SKM-1 treated with dmso at 0.1 percent for 144 hours (cell line): ENCODE measurements around the gene MSX2.
A peak's percentile ranks its signal among the peaks of the same experiment; 100 is the strongest.

Source experiments
- DNase-seq: peaks from one replicate; lab custom pipeline; 2025; ENCODE audit not compliant: unreplicated experiment; lab: John Stamatoyannopoulos, UW

MSX2 gene

DNA sequence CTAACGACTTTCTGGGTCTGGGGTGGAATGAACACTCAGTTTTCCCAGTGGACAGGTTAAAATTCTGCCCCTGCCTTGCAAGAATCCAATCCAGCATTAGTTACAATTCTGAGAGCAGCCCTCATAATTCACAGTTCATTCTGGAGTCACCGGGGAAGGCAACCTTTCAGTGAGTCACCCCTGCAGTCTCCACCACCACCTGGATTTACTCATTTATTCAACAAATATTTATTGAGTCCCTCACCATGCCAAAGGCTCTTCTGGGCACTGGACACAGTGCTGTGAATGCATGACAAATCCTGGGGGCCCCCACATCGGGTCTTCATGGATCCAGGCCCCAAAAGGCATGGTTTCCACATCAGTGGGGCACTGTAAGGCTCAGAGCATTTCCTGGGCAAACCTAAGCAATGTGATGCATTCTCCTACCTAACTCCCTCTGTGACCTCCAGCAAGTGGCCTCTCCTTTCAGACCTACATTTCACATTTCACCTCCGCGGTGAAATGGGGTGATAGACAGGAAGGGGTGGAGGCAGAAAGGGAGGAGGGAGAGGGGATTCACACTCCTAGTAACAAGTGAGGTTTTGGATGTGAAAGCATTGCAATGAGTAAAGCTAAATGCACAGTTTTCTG is 6.4 kb upstream of the MSX2 start:
- DNase-seq, result no peak

DNA sequence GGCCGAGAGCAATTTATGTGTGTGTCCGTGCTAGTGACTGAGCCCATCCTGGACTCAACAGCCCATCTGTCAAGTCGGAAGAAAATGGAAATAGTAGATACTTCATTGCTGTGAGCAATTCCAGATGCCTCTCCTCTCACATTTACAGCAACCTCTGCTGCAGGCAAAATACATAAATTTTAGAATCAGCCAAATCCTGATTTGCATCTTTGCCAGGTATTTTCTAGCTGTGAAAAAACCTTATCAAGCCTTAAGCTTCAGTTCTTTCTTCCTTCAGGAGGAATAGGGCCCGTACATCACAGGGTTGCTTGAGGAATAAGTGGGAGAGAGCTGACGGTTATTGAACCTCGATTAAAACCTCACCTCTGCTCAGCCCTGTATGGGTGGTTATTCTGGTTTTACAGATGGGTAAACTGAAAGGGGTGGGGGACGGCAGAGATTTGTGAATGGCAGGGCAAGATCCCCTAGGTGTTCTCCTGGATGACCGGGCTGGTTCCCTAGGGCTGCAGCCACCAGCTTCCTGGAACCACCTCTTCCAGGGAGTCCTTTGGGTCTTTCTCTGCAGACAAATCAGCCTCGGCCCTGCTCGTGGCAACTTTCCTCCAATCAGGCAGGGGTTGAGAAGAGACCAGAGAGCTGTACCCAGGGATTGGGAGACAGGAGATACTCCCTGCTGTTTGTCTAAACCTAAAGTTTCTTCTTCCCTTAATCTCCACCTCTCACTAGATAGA is 5.3 kb upstream of the MSX2 start:
- DNase-seq, result no peak

DNA sequence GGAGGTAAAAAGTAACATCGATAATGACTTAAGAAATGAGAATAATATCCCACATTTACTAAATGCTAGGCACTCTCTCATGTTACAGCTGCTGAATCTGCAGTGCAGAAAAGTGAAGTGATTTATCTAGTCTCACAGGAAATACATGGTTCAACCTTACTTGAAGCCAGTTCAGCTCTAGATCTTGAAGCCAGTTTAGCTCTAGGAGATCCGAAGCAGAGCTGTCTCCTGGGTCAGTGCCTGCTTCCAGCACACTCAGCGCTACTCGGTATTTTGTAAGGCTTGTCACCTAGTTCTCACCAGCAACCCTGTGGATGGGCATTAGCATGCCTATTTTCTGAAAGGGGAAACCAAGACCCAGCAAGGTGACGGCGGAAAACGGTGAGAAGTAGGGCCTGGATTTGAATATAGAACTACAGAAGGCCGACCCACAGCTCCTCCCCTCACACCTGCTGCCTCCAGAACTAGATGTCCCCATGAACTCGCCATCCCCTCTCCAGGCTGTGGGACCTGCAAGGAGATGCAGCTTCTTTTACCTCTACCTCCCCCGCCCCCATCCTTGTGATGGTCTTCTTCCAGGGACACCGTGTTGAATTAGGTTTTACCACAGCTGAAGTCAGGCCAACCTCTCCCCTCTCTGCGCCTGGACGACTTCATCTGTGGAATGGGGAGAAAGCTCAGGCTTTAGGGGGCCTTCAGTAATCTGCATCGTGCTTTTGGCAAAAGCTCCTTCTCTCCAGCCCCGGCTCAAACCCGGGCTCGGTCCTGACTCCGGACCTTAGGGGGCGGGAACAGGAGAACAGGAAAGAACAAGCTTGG is 4.4 kb upstream of the MSX2 start:
- no peak for DNase-seq

DNA sequence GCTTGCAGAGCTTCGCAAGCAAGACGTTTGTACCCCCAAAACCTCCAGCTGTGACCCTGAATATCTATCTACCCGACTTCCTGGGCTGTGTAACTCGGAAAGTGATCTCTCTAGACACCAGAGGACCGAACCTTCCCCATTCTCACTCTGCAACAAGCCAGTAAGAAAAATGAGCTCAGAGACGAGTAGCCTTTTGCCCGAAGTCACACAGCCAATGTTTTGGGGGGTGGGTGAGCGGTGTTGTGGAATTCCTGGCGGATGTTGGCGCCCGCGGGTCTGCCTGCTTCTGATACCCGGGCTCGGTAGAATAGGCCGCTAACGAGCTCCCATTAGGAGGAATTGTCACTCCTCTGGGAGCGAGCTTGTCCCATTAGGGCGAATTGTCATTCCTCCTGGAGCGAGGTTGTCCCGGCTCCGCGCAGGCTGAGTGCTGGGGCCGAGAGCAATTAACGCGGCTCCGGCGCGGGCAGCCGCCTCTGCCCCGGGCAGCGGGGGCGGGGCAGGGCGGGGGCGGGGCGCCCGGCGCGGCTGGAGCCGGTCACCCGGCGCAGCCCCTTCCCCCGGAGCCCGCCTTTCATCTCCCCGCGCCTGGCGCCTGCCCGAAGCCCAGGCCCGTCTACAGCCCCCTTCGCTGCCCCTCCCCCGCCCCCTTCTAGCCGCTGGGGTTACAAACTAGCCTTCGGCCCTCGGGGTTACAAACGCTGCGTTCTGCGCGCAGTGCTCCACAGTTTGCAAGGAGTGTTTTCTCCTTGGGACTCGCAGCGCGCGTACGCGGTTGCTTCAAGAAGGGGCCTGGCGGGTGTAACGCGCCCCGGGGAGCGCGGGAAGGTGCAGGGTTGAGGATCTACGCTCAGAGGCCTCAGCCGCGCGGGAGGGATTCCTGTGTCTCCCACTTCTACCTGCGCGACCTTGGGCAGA is 3.5 kb upstream of the MSX2 start:
- DNase-seq, result no peak

DNA sequence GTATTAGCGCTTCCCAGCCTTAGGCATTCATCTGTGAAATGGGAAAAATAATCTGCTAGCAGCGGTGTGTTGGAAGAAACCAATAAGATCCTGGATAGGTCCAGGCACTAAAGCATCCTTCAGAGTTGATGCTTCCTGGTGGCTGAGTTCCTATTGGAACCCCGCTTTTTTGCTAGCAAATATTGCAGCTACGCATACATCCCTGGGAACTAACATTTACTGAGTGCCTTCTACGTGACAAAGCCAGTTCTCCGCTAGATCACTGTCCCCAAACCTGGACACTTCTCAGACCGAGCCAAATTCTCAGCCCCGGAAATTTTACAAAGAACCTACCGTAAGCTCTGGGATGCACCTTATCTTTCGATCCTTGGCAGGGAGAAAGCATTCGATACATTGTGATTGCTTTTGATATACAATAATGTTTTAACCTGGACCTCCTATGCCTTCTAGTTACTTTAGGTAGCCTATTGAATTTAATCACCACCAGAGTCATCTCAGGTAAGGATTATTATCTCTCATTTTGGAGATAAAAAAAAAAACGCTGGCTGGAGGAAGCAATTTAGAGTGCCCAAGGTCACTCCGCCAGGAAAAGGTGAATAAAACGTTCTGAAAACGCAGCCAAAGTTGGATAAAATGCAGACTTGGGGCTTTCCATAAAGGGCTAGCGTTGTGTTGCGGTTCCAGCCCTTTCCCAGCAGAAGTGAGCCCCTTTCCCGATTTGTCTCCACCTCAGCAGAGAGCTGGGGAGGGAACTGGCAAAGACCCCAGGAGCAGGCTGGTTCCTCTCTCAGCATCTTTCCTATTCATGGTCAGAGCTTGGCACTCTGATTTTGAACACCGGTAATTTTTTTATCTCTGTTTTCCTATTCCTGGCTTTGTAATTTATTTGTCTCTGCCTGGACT is 2.6 kb upstream of the MSX2 start:
- DNase-seq, result no peak

DNA sequence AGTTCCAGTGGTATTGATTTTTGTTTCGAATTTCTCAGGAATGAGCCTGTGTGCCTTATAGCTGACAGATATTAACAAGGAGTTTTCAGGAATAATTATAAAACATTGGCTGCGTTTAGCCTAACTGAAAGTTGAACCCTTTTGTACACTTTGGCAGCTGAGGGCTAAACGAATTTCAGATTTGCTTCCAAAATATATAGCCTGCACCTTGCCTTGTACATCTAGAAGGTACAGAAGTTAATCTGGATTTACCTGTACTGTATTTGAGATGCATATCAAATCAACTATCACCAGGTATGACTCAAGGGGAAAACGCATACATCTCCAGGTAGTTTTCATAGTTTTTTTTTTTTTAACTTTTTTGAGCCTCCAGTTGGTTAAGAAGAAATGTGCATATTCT is 1.9 kb upstream of the MSX2 start:
- DNase-seq, result no peak

DNA sequence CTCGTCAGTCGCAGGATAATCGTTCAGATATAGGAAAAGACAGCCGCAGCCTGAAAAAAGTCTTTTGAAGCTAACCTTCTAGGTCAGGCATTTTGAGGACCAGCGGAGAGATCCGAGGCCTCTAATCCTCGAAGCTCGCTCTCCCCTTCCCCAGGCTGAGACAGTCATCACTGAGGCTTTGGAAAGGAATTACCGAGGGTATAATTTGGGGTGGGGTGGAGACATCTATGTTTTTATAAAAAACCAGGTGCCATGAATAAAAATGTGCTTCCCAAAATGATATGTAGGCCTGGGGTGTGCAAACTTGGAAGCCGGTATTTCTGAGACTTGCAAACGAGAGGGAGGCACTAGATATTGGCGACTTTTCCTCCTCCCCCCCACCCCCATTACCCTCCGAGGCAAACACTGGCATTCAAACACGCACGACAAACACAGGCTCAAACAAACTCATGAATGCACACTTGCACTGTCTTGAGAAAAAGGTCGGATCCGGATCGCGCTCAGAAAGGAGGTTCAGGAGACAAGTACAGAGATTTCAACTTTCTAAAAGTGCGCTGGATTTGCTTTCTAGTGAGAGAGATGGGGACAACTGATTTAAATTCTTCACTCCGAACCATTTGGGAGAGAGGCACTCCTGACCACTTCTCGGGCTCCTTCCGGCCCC is 935 bp upstream of the MSX2 start:
- peak; percentile 23 for DNase-seq

DNA sequence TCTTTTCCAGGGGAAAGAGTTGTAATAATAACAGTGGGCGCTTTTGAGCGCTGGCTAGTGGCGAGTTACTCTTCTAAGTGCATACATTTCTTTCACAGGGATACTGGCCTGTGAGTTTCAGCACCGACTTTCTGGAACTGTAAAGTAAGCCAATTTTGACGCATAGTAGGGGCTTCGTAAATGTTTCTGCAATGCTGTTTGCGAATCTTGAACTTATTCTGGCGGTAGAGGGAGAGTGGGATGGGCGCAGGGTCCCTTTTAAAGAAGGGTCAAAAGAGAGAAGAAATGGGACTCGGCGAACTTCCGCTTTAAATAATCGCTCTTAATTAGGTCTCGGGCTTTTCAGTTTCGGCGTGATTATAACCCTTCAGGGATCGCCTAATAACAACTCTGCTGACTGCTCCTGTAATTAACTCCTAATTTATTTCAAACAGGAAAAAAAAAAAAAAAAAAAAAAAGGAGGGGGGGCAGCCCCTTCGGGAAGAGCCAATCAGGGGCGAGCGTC is 351 bp upstream of the MSX2 start:
- no peak for DNase-seq

DNA sequence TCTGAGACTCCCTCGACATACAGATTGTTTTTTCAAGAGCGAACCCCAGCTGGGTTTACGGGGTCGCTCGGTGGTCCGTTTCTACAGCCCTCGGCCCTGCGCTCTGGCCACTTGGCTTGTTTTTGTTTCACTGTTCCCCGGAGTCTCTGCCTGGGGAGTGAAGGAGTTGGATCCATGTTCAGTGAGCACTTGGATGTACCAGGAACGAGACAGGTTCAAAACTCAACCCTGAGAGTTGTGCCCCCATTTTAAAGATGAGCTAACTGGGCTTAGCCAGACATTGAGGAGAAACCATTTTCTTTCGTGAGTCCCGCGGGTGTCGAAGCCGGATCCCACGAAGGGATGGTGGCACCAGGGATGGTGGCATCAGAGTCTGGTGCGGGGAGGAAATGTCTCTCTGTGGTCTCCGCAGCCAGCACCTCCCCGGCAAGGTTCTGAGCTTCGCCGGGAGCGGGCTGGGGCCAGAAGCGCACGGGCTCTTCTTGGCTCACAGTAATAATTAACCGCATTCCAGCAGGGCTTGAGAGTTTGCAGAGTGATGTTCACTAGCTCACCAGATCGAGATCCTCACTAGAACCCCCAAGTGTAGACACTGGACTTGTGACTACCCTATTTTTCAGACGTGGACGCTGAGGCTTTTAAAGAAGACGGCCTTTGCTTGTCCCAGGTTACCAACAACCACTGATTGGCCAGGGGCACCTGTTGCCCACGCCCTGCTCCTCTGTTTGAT is 1.0 kb downstream of the MSX2 start:
- DNase-seq, result no peak

DNA sequence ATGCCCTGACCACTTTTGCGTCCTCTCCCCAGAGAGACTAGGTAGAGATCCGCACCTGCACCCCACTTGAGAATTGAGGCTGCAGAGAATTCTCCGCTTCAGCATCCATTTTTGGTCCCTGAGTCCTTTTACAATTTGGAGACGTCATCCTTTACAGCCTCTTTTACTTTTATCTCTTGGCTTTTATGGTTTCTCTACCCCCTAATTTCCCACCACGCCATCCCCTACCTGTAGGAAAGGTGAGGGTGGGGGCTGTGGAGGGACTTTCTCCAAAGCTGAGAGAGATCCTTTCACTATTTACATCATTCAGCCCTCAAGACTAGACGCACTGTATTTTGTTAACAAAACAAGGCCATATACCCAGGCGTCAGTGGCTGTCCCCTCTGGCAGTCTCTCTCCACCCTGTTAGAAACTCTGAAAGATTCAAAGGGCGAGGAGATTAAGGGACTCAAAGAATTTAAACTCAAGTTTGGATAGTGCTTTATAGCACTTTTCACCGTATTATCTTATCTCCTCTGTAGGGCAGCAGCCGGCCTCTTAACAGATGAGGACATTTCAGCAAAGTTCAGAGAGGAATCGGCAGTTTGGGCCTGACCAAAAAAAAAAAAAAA is 1.7 kb downstream of the MSX2 start:
- DNase-seq, result no peak

DNA sequence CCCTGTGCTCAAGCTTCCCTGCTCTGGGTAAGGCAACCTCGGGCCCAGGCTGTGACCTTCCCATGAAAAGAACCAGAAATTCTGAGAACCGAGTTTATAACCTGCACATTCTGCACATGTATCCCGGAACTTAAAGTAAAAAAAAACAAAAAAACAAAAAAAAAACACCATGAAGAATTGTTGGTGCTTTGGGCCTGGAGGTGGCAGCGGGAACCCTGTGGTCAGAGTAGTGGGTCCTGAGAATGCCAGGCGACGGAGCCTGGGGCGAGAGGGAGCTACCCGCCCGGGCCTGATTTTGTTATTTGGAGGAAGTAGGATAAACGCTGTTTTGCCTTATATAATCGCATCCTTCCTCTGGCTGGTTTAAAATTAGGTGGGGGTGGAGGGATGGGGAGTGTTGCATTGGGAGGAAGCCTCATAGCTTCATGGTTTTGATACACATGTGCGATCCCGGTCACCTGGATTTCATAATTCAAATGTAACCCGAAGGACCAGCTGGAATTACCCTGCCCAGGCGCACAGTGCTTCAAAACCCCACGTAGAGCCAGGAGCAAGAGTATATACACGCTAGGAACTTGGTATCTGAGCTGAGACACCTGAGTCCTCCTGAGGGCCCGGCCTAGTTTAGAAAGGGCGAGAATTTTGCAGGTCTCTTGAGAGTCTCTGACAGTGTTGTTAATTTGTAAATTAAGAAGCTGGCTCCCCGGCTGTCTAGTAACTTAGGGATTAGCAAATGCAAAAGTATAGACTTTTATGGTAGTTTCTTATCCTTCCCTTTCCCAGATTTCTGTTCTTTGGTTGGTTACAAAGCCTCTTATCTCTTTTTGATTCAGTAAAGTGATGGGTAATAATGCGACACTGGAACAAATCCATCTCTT is 2.8 kb downstream of the MSX2 start:
- DNase-seq, result no peak

DNA sequence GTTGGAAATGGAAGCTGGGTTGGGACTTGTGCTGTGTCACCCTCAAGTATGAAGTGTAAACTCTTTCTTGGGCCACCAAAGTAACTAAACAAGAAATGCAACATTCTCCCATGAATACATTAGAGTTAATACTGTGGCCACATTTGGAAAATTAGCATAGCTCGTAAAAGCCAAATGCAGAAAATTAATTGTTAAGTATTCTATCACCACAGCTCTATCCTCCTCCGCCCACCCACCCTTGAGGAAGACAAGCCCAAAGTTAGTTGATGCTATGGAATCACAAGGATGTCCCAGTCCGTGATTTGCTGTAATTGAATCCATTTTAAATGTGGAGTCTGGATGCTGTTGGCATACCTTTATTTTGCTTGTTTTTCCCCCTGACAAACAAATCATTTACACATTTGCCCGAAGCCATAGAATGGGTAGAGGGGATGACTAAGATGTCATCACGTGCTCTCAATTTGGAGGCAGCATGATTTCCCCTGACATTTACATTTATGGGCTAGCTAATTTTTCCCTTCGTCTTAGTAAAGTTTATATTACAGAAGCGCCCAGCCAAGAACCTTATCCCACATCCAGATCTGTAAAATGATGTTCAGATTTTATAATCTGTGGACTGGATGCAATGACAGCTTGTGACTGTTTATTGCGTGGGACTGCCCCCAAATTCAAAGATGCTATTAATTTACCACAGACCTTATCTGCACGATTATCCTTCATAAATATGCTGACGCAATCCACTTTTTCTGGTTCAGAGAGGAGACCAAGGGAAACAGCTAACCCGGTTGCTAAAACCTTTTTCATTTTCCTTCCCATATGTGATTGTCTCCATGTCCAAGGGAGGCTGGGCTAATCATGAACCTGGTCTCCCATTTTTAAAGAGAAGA is 3.7 kb downstream of the MSX2 start:
- DNase-seq, result no peak

DNA sequence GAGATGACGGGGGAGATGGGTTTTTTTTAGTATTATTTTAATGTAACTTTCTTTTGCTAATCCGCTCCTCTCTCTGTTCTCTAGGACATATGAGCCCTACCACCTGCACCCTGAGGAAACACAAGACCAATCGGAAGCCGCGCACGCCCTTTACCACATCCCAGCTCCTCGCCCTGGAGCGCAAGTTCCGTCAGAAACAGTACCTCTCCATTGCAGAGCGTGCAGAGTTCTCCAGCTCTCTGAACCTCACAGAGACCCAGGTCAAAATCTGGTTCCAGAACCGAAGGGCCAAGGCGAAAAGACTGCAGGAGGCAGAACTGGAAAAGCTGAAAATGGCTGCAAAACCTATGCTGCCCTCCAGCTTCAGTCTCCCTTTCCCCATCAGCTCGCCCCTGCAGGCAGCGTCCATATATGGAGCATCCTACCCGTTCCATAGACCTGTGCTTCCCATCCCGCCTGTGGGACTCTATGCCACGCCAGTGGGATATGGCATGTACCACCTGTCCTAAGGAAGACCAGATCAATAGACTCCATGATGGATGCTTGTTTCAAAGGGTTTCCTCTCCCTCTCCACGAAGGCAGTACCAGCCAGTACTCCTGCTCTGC is 4.8 kb downstream of the MSX2 start:
- no peak for DNase-seq

DNA sequence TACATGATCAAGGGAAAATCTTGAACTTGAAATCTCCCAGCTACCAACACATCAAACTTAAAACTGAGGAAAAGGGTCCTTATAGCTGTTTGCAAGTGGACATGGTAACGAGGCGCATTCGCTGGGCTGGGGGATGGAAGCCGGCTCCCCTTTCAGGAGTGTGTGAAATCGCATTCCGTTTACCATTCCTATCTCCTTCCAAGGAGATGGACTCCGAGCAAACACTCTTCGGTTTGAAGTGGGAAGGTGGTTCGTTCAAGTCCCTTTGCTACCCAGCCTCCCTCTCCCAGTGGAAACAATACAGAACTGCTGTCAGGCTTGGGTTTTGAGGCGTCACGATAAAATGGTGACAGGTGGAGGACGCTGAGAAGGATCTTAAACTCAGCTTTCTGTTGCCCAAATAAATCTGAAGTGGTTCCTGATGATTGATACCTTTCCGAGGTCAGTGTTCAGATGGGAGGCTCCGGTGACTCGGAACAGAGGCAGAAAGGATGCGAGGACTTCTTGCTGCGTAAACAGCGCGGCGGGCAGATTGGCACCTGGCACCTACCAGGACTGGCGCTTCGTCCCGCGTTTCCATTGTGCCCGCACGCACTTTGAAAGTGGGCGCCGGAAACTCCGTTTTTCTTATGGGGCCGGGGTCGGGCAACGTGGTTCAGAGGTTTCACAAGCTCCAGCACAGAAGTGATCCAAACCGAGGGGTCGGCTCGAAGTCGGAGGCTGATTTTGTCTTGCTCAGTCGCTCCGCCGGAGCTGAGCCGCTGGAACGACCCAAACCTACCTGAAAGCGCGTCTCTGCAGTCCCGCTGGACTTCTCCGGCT is 7.0 kb downstream of the MSX2 start:
- no peak for DNase-seq
